Endodermal cell (in vitro differentiated cells): Measurements from ENCODE around the gene RFTN1. TPM values are rescaled to one million over a fixed set of nuclear protein-coding genes. Genes with fewer than 3 reads are reported as not detected.

ENCODE experiments used
- DNase-seq: peaks from one replicate; pipeline ENCODE4 v3.0.0-alpha.2; 2017
- H3K27ac ChIP-seq: 2 replicates; pipeline ENCODE4 v1.5.1; 2013; ENCODE audit warnings: mild to moderate bottlenecking, low read depth, low read length, moderate library complexity
- H3K27me3 ChIP-seq: 2 replicates; pipeline ENCODE4 v1.6.1; 2013; ENCODE audit warnings: mild to moderate bottlenecking, low read length, moderate library complexity; ENCODE audit not compliant: insufficient read depth, control insufficient read depth, poor library complexity, severe bottlenecking
- H3K36me3 ChIP-seq: 2 replicates; pipeline ENCODE4 v1.7.0; 2013; ENCODE audit warnings: mild to moderate bottlenecking, low read length, moderate library complexity; ENCODE audit not compliant: control insufficient read depth, insufficient read depth
- H3K4me1 ChIP-seq: one replicate; pipeline ENCODE4 v1.7.0; 2013; ENCODE audit warnings: low read length; ENCODE audit not compliant: control insufficient read depth, insufficient read depth
- H3K4me3 ChIP-seq: 2 replicates; pipeline ENCODE4 v1.5.1; 2013; ENCODE audit warnings: mild to moderate bottlenecking, low read length, moderate library complexity
- H3K9ac ChIP-seq: 2 replicates; pipeline ENCODE4 v1.6.1; 2013; ENCODE audit warnings: mild to moderate bottlenecking, low read length, moderate library complexity; ENCODE audit not compliant: poor library complexity, severe bottlenecking; ENCODE audit errors: extremely low read depth
- H3K9me3 ChIP-seq: 2 replicates; pipeline ENCODE4 v1.6.1; 2013; ENCODE audit warnings: mild to moderate bottlenecking, low read length, moderate library complexity; ENCODE audit not compliant: control insufficient read depth
- H3K27ac Mint-ChIP-seq: 2 replicates; pipeline ENCODE4 v1.8.0; 2020; ENCODE audit warnings: mixed read lengths
- H3K27me3 Mint-ChIP-seq: 2 replicates; pipeline ENCODE4 v1.8.0; 2021; ENCODE audit warnings: mild to moderate bottlenecking, mixed read lengths; ENCODE audit not compliant: insufficient read depth
- H3K36me3 Mint-ChIP-seq: 2 replicates; pipeline ENCODE4 v1.8.0; 2020; ENCODE audit warnings: low read depth, mixed read lengths
- H3K4me1 Mint-ChIP-seq: 2 replicates; pipeline ENCODE4 v1.8.0; 2020; ENCODE audit warnings: mixed read lengths
- H3K4me3 Mint-ChIP-seq: 2 replicates; pipeline ENCODE4 v1.8.0; 2020; ENCODE audit warnings: mild to moderate bottlenecking, moderate library complexity, mixed read lengths
- H3K9me3 Mint-ChIP-seq: 2 replicates; pipeline ENCODE4 v1.8.0; 2020; ENCODE audit warnings: mild to moderate bottlenecking, mixed read lengths
- WGBS, 2 experiments: methylation state at CpG; one replicate each; pipeline versions ENCODE4 v1.1.5 to v1.1.7; 2013; ENCODE audit warnings: missing lambda C conversion rate in 2 of 2, mixed read lengths in 1 of 2; ENCODE audit not compliant: insufficient coverage in 1 of 2, insufficient read length in 1 of 2; 5-methylcytosine and 5-hydroxymethylcytosine counted together
- total RNA-seq, 2 donors: library from RNA; stranded (reverse); fragmentation: NEBNext Ultra II Directional in 1 of 2; extraction: Animal tissue kit (Norgen Biotek cat#: 25700) in 1 of 2; gene quantifications; 2 replicates in 1 of 2; 3 replicates in 1 of 2; pipeline ENCODE4 v1.2.1, GENCODE V29; 2021
- TF ChIP-seq, protein P1 (sequence below): fragments of 200-600 bp; sonication (generic); conservative IDR thresholded peaks from 2 replicates; pipeline ENCODE4 v1.5.0; 2021; ENCODE audit warnings: antibody characterized with exemption, mild to moderate bottlenecking

The RFTN1 gene
- total RNA-seq, 2 donors from 2014 or later: 0.80 to 1.1 TPM

- H3K27ac ChIP-seq: no peak overlapping the region
- no peaks in the 10 kb centered on the region for H3K36me3 Mint-ChIP-seq
- H3K9me3 Mint-ChIP-seq: no peaks in the 10 kb centered on the region
- 89 to 93% methylated on average over 6 to 7 of the region's 7 CpGs for WGBS, 2 experiments
- H3K4me3 ChIP-seq: no peak overlapping the region
- H3K36me3 ChIP-seq: no peaks in the 10 kb centered on the region
- H3K27me3 Mint-ChIP-seq: peaks cover 11% of the 10 kb centered on the region
- H3K4me1 Mint-ChIP-seq: no peaks in the 10 kb centered on the region
- DNase-seq: no peak
- H3K9ac ChIP-seq: no peak overlapping the region
- H3K27ac Mint-ChIP-seq: no peak overlapping the region
- TF ChIP-seq, protein P1, sequence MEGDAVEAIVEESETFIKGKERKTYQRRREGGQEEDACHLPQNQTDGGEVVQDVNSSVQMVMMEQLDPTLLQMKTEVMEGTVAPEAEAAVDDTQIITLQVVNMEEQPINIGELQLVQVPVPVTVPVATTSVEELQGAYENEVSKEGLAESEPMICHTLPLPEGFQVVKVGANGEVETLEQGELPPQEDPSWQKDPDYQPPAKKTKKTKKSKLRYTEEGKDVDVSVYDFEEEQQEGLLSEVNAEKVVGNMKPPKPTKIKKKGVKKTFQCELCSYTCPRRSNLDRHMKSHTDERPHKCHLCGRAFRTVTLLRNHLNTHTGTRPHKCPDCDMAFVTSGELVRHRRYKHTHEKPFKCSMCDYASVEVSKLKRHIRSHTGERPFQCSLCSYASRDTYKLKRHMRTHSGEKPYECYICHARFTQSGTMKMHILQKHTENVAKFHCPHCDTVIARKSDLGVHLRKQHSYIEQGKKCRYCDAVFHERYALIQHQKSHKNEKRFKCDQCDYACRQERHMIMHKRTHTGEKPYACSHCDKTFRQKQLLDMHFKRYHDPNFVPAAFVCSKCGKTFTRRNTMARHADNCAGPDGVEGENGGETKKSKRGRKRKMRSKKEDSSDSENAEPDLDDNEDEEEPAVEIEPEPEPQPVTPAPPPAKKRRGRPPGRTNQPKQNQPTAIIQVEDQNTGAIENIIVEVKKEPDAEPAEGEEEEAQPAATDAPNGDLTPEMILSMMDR: no peak
- no peak overlapping the region for H3K4me3 Mint-ChIP-seq
- H3K4me1 ChIP-seq: no peaks in the 10 kb centered on the region
- no peaks in the 10 kb centered on the region for H3K9me3 ChIP-seq
- no peaks in the 10 kb centered on the region for H3K27me3 ChIP-seq
Measured at GRCh38 chr3:16502347-16502908, 11.1 kb downstream of the RFTN1 start.

DNA sequence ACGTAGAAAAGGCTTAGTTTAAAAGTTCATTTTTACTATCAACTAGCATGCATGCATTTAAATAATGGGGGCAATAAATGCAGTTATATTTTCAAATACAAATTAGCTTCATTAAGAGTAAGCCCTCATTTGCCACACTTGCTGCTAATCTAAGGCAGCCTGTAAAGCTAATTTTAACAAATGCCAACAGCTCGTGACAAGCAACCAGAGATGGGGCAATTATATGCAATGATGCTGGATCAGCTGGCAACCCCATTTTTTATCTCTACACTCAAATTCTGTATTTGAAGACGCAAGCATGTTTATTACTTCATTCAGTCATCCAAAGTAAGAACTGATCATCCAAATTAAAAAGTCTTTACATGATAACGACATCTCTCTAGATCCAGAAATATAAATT lies 12.1 kb downstream of the RFTN1 start:
- 94 to 100% methylated on average over 3 to 4 of the region's 4 CpGs for WGBS, 2 experiments
- H3K9ac ChIP-seq: no peak overlapping the region
- no peaks in the 10 kb centered on the region for H3K9me3 Mint-ChIP-seq
- DNase-seq: no peak
- H3K4me1 ChIP-seq: no peaks in the 10 kb centered on the region
- no peak overlapping the region for H3K4me3 Mint-ChIP-seq
- H3K4me3 ChIP-seq: no peak overlapping the region
- no peaks in the 10 kb centered on the region for H3K36me3 ChIP-seq
- TF ChIP-seq, protein P1: no peak
- no peaks in the 10 kb centered on the region for H3K36me3 Mint-ChIP-seq
- H3K27me3 Mint-ChIP-seq: peaks cover 11% of the 10 kb centered on the region
- H3K9me3 ChIP-seq: no peaks in the 10 kb centered on the region
- no peaks in the 10 kb centered on the region for H3K27me3 ChIP-seq
- no peaks in the 10 kb centered on the region for H3K4me1 Mint-ChIP-seq
- H3K27ac ChIP-seq: no peak overlapping the region
- no peak overlapping the region for H3K27ac Mint-ChIP-seq

DNA sequence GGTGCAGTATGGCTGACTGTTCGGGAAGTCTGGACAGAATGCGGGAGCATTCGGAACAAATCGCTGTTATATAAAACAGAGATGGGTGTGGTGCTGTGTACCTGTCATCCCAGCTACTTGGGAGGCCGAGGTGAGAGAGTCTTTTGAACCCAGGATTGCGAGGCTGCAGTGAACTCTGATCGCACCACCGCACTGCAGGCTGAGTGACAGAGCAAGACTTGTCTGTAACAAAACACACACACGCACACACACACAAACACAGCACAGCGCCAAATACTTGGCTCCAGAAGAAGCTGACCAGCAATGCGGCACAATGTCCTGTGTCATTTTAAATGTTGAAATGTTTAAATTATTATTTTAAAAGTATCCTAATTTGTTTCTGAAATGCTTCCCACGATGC lies 12.6 kb downstream of the RFTN1 start:
- H3K36me3 Mint-ChIP-seq: no peaks in the 10 kb centered on the region
- Histone ChIP-seq H3K4me1 (no peaks in the 10 kb centered on the region), H3K36me3 (no peaks in the 10 kb centered on the region), H3K27me3 (no peaks in the 10 kb centered on the region), H3K27ac (no peak overlapping the region), H3K4me3 (no peak overlapping the region), H3K9ac (no peak overlapping the region), H3K9me3 (no peaks in the 10 kb centered on the region)
- no peaks in the 10 kb centered on the region for H3K9me3 Mint-ChIP-seq
- H3K4me1 Mint-ChIP-seq: no peaks in the 10 kb centered on the region
- H3K27me3 Mint-ChIP-seq: peaks cover 11% of the 10 kb centered on the region
- H3K27ac Mint-ChIP-seq: no peak overlapping the region
- TF ChIP-seq, protein P1: no peak
- H3K4me3 Mint-ChIP-seq: no peak overlapping the region
- DNase-seq: no peak
- WGBS, 2 experiments: 95 to 96% methylated on average over 6 to 11 of the region's 12 CpGs
